ENCODE results near the gene TOP3A.

Gene TOP3A

DNA sequence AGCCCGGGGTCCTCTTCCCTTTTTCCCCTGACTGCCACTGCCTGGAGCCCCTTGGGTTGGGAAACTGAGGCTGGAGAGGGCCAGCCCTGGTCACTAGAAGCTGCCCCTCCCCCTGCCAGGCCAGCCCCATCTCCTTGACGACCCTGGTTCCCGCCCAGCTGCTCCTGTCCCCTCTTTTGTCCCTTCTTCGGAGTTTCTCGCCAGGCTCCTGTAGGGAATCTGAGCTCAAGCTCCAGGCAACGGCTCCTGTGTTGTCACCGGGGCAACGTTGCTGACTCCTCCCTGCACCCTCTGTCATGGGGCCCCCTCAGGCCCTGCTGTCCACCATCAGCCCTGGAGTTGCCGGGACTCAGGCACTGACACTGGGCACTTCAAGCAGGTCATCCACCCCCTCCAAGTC is 83.6 kb downstream of the TOP3A start:
- ATAC-seq (no peak), DNase-seq (no peak)

DNA sequence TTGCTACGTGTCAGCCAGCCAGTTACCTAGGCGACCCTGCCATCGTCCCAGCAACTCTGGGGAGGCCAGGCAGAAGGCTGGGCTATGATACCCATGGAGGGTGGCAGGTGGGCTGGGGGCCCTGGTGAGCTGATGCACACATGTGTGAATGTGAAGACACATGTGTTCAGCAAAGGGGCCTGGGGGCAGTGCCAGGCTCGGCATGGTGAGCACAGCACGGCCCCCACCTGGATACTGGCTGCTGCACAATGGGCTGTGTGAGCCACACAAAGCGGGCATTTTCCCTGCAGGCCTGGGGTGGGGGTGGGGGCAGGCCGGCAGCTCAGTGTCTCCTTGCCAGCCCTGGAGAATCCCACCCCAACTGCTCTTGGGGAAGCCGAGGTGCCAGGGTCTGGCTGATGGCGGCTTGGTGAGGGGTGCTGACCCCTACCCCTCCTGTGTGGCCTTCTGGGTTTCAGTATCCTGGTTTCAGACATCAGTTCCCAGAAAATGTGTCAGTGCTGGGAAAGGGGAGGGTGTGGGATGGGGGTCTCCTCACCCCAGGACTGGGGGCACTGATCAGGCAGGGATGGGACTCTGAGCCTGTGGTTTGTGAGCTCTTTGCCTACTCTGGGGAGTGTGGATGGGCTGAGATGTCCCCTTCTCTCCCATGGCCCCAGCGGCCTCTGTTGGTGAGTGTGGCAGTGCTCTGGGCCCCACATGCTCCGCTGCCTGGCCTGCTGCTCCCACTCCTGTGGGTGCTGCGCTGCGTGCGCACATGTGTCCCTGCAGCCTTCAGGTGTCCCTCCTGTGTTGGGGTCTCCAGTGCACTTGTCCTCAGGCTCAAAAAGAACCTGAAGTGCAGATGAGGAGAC is 84.3 kb downstream of the TOP3A start:
- ATAC-seq: no peak
- DNase-seq: no peak

- no peak for DNase-seq
- ATAC-seq: no peak
These were observed 85.0 kb downstream of the TOP3A start for GRCh38 chr17:18229771-18230170.

DNA sequence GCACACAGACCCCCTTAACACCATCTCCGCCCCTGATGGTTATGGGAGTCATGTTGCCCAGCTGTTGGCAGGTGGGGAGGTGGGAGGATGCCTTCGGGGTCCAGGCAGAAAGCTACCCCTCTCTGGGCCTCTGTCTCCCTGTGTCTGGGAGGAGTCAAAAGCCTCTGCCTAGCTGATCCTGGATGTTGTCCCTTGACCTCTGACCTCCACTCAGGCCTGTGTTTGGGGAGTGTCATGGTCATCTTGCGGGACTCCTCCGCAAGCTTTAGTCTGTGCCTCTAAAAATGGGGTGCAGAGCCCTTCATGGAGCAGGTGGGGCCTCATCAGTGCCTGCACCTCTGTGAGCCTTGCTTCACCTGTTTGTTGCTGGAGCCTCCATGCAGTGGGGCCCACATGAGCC is 85.5 kb downstream of the TOP3A start:
- ATAC-seq: no peak
- DNase-seq: no peak

DNA sequence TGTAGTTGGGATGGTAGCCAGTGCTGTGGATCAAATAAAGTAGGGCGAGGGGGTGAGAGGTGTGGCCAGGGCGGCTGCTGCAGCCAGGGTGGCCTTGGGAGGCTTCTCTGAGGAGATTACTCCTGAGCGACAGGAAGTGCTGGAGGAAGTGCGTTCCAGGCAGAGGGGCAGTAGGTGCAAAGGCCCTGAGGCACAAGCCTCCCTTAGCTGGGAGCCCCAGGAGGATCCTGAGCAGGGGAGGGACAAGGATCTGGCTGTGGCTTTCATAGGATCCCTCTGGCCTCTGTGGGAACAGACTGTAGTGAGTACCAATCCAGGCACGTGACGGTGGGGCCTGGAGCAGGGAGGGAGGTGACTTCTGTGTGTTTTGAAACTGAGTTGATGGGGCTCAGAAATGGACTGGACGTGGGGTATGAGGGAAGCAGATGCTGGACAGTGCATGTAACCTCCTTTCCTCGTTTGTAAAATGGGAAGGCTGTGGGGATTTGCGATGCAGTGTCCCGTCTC is 86.6 kb downstream of the TOP3A start:
- DNase-seq (no peak), ATAC-seq (no peak)

GRCh38 chr17:18227635-18228034 is 87.2 kb downstream of the TOP3A start:
- DNase-seq (no peak), ATAC-seq (no peak)

DNA sequence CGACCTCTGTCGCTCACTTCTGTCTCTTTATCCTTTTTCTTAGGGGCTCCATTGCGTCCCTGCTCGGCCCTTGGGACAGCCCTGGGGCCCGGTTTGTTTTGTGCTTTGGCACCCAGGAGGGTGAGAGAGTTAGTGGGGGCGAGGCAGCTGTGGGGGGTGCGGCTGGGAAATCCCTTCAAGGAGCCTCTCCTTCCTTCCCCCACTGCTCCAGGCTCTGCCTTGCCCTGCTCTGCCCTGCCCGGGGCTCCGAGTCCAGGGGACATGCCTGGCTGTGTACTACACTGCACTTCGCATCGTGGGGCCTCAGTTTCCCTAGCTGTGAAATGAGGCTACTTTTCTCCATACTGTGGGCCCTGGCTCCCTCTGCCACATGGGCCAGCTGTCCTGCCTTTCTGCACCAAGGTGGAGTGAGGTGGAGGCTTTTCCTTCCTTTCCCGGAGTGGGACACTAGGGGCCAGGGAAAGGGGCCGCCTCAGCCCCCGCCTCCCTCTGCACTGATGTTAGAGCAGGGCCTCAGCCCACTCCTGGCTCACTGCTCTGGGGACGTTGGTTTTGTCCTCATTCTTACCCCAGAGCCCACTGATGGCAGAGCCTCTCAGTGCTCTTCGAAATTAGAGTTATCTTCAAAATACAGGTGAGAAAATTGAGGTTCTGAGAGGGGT is 88.4 kb downstream of the TOP3A start:
- DNase-seq (peak; percentile 27), ATAC-seq (no peak)

DNA sequence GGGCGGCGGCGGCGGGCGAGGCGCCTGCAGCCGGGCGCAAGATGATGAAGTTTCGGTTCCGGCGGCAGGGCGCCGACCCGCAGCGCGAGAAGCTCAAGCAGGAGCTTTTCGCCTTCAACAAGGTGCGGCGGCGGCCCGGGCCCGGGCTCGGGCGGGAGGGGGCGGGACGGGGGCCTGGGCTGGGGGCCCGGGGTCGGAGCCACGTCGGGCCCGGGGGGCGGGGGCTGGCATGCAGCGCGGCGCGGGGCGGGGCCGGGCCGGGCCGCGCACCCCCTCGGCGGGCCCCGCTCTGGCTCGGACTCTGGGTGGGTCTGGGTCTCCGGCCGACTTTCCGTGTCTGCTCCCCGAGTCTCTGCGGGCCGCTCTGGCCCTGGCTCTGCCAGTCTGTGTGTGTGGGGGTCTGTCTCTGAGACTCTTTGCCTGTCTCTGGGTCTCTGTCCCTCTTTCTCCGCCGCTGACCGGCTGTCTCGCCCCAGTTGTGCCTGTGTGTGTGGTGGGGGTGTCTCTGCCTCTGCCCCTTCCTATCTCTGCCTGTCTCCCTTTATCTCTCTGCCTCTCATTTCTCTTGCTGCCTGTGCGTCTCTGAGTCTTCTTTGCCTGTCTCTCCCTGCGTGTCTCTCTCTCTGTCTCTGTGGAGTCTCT is 89.0 kb downstream of the TOP3A start:
- DNase-seq (no peak), ATAC-seq (peak; percentile 36)

DNA sequence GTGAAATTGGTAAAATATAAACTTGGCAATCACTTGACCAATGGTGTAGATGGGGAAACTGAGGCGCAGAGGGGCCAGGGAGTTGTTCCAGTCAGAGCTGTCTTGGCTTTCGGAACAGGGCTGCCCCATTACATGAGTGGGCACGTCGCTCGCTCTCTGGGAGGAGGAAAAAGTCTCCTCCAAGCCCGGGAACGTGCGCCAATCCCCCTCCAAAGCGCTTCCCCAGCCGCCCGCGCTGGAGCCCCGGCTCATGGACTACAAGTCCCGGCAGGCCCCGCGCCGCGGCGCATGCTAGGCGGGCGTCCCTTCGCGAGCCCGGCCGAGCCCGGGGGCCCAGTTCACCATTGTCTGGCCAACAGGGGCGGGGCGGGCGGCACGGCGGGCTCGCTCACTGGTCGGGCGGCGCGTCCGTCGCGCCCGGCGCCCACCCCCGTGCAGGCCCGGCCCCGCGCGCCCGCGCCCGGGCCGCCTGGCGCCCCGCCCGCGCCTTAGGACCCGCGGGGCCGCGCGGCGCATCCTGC is 89.6 kb downstream of the TOP3A start, which contains the start of gene LLGL1:
Gene LLGL1, plus strand, starts transcription at position 515 of the 521 bp plus-strand sequence. CDS start 48 bp downstream, outside the sequence.
- peak; percentile 98 for DNase-seq
- peak; percentile 97 for ATAC-seq

GRCh38 chr17:18224387-18225120 is 90.2 kb downstream of the TOP3A start:
- DNase-seq (no peak), ATAC-seq (no peak)

- no peak for DNase-seq
- ATAC-seq: no peak
These were observed 90.8 kb downstream of the TOP3A start for GRCh38 chr17:18224053-18224386.

All from stimulated activated naive CD8-positive, alpha-beta T cell treated with anti-CD3 and anti-CD28 coated beads, Interleukin-15, Interleukin-2, amounts not matched to agents 100 U/mL and 50 U/mL, for 24 hours (primary cell).